Fibroblast of lung (primary cell): Measurements from ENCODE around the gene GALNT1. TPM values are rescaled to one million over a fixed set of nuclear protein-coding genes. Genes with fewer than 3 reads are reported as not detected.
A peak's percentile ranks its signal among the peaks of the same experiment; 100 is the strongest.

Experiments
- DNase-seq, 2 donors: peaks; one replicate each; pipeline versions ENCODE4 v3.0.0 to v3.0.0-alpha.2; 2010; ENCODE audit warnings: low read depth in 2 of 2
- H2AFZ ChIP-seq: 2 replicates; pipeline ENCODE4 v1.5.1; 2012; ENCODE audit warnings: low read length, control low read depth, inconsistent platforms
- H3K27ac ChIP-seq: 2 replicates; pipeline ENCODE4 v1.5.1; 2011; ENCODE audit warnings: low read length, control low read depth; ENCODE audit not compliant: insufficient read depth
- H3K27me3 ChIP-seq: 2 replicates; pipeline ENCODE4 v1.5.1; 2011; ENCODE audit warnings: mild to moderate bottlenecking, low read length; ENCODE audit not compliant: control insufficient read depth, insufficient read depth
- H3K36me3 ChIP-seq: 2 replicates; pipeline ENCODE4 v1.5.1; 2011; ENCODE audit warnings: low read length; ENCODE audit not compliant: control insufficient read depth, insufficient read depth
- H3K4me1 ChIP-seq: 2 replicates; pipeline ENCODE4 v1.5.1; 2011; ENCODE audit warnings: low read length; ENCODE audit not compliant: control insufficient read depth, insufficient read depth; ENCODE audit errors: extremely low read depth
- H3K4me2 ChIP-seq: 2 replicates; pipeline ENCODE4 v1.5.1; 2011; ENCODE audit warnings: low read length, control low read depth; ENCODE audit not compliant: insufficient read depth; ENCODE audit errors: extremely low read depth
- H3K4me3 ChIP-seq, 4 experiments: fragments of 200-600 bp in 1 of 4; sonication (generic) in 1 of 4; replicated peaks in 1 of 4; 2 replicates each; pipeline ENCODE4 v1.5.1; 2011 to 2016; ENCODE audit warnings: low read length in 4 of 4, low read depth in 3 of 4, mild to moderate bottlenecking in 3 of 4, control low read depth in 2 of 4, inconsistent platforms in 1 of 4, mixed read lengths in 1 of 4; ENCODE audit not compliant: insufficient read depth in 1 of 4; ENCODE audit errors: control extremely low read depth in 1 of 4
- H3K79me2 ChIP-seq: 2 replicates; pipeline ENCODE4 v1.5.1; 2012; ENCODE audit warnings: mild to moderate bottlenecking, low read length, inconsistent platforms; ENCODE audit not compliant: control insufficient read depth, insufficient read depth
- H3K9ac ChIP-seq: 2 replicates; pipeline ENCODE4 v1.5.1; 2011; ENCODE audit warnings: mild to moderate bottlenecking, low read length, control low read depth; ENCODE audit not compliant: insufficient read depth
- H3K9me3 ChIP-seq: 2 replicates; pipeline ENCODE4 v1.5.1; 2012; ENCODE audit warnings: low read depth, low read length; ENCODE audit not compliant: control insufficient read depth, insufficient read depth
- H4K20me1 ChIP-seq: 2 replicates; pipeline ENCODE4 v1.5.1; 2011; ENCODE audit warnings: low read length; ENCODE audit not compliant: control insufficient read depth, insufficient read depth; ENCODE audit errors: extremely low read depth
- CTCF ChIP-seq, 2 donors: IDR thresholded peaks in 1 of 2; conservative IDR thresholded peaks in 1 of 2; 1 replicate in 1 of 2; 2 replicates in 1 of 2; pipeline ENCODE4 v1.5.1; 2011 to 2012; ENCODE audit warnings: low read length in 2 of 2, control low read depth in 1 of 2, inconsistent platforms in 1 of 2, low read depth in 1 of 2, mild to moderate bottlenecking in 1 of 2
- EZH2 ChIP-seq: IDR thresholded peaks from 2 replicates; pipeline ENCODE4 v1.5.1; 2012; ENCODE audit warnings: low read length, control low read depth, mild to moderate bottlenecking; ENCODE audit errors: missing control alignments
- polyA plus RNA-seq, 2 donors: library from polyadenylated mRNA; depleted of rRNA in 1 of 2; stranded (reverse) in 1 of 2; unstranded in 1 of 2; fragments of >200 nt; gene quantifications; 2 replicates each; pipeline ENCODE4 v1.2.1, GENCODE V29; 2011 to 2012; ENCODE audit warnings: missing spikeins in 1 of 2
- total RNA-seq: library from RNA; depleted of rRNA; stranded (reverse); fragments of >200 nt; gene quantifications from 2 replicates; pipeline ENCODE4 v1.2.1, GENCODE V29; 2014

GALNT1 gene
- total and polyA plus RNA-seq, 2 donors (not counting 1 experiment from before 2014, with no cell fraction given), result 31.7 to 53.3 TPM

GRCh38 chr18:35739778-35740177, 158.2 kb downstream of the GALNT1 start:
- no peak for TF ChIP-seq EZH2
- TF ChIP-seq CTCF (conservative IDR thresholded peaks at IDR 0.05 in 1 of 2, IDR thresholded peaks at IDR 0.05 in 1 of 2; ENCODE audit: low read depth in 1 of 2, low read length in 2 of 2), result no peak
- Histone ChIP-seq H3K4me1 (no peaks in the 10 kb centered on the region), H3K27ac (no peak overlapping the region), H3K9ac (no peak overlapping the region), H3K36me3 (no peaks in the 10 kb centered on the region), H4K20me1 (peaks cover 1% of the 10 kb centered on the region), H3K4me2 (no peak overlapping the region), H2AFZ (no peak overlapping the region), H3K9me3 (no peaks in the 10 kb centered on the region), H3K4me3 (no peak overlapping the region), H3K79me2 (no peaks in the 10 kb centered on the region), H3K27me3 (no peaks in the 10 kb centered on the region)
- DNase-seq, result no peak

GRCh38 chr18:35740656-35741055, 159.1 kb downstream of the GALNT1 start:
- Histone ChIP-seq H4K20me1 (peaks cover 1% of the 10 kb centered on the region), H3K79me2 (no peaks in the 10 kb centered on the region), H3K9me3 (no peaks in the 10 kb centered on the region), H3K4me1 (no peaks in the 10 kb centered on the region), H3K27me3 (no peaks in the 10 kb centered on the region), H3K36me3 (no peaks in the 10 kb centered on the region), H3K27ac (no peak overlapping the region), H3K9ac (no peak overlapping the region), H3K4me2 (no peak overlapping the region), H3K4me3 (no peak overlapping the region), H2AFZ (no peak overlapping the region)
- DNase-seq, result peak in 1 of 2 donors; percentile 52
- TF ChIP-seq CTCF (conservative IDR thresholded peaks at IDR 0.05 in 1 of 2, IDR thresholded peaks at IDR 0.05 in 1 of 2; ENCODE audit: low read depth in 1 of 2, low read length in 2 of 2), result no peak
- no peak for TF ChIP-seq EZH2

- no peaks in the 10 kb centered on the region for H3K4me1 ChIP-seq
- no peak overlapping the region for H3K9ac ChIP-seq
- peak in 1 of 2 donors; percentile 37 for DNase-seq
- no peaks in the 10 kb centered on the region for H3K79me2 ChIP-seq
- H3K27me3 ChIP-seq, result no peaks in the 10 kb centered on the region
- no peaks in the 10 kb centered on the region for H3K36me3 ChIP-seq
- H2AFZ ChIP-seq, result no peak overlapping the region
- H3K4me2 ChIP-seq, result no peak overlapping the region
- TF ChIP-seq CTCF (conservative IDR thresholded peaks at IDR 0.05 in 1 of 2, IDR thresholded peaks at IDR 0.05 in 1 of 2; ENCODE audit: low read depth in 1 of 2, low read length in 2 of 2) (no peak), EZH2 (no peak)
- H3K9me3 ChIP-seq, result no peaks in the 10 kb centered on the region
- H3K4me3 ChIP-seq, result no peak overlapping the region
- H3K27ac ChIP-seq, result no peak overlapping the region
- H4K20me1 ChIP-seq, result peaks cover 1% of the 10 kb centered on the region
These were observed 162.4 kb downstream of the GALNT1 start for GRCh38 chr18:35743916-35744315.
